Neuronal stem cell (in vitro differentiated cells): ENCODE measurements around the gene CDC42EP3.

Source experiments
- DNase-seq: peaks from one replicate; pipeline ENCODE4 v3.0.0-alpha.2; 2013; ENCODE audit warnings: low spot score
- H2AFZ ChIP-seq: one replicate; pipeline ENCODE4 v1.6.1; 2013; ENCODE audit warnings: mild to moderate bottlenecking, low read length, inconsistent platforms
- H2AK5ac ChIP-seq: 2 replicates; pipeline ENCODE4 v1.6.1; 2013; ENCODE audit warnings: low read depth, mild to moderate bottlenecking, inconsistent platforms, low read length, moderate library complexity, mixed read lengths
- H2BK120ac ChIP-seq: 2 replicates; pipeline ENCODE4 v1.6.1; 2013; ENCODE audit warnings: low read depth, mild to moderate bottlenecking, inconsistent platforms, low read length, moderate library complexity, mixed read lengths
- H2BK12ac ChIP-seq: one replicate; pipeline ENCODE4 v1.6.1; 2013; ENCODE audit warnings: low read length, inconsistent platforms
- H2BK15ac ChIP-seq: 2 replicates; pipeline ENCODE4 v1.6.1; 2013; ENCODE audit warnings: mild to moderate bottlenecking, low read length, inconsistent platforms, mixed read lengths
- H2BK5ac ChIP-seq: one replicate; pipeline ENCODE4 v1.6.1; 2013; ENCODE audit warnings: inconsistent platforms, mild to moderate bottlenecking, low read length, moderate library complexity
- H3K14ac ChIP-seq: one replicate; pipeline ENCODE4 v1.6.1; 2013; ENCODE audit warnings: low read length, inconsistent platforms
- H3K18ac ChIP-seq: 2 replicates; pipeline ENCODE4 v1.6.1; 2013; ENCODE audit warnings: low read length, inconsistent platforms
- H3K23ac ChIP-seq: 2 replicates; pipeline ENCODE4 v1.6.1; 2013; ENCODE audit warnings: low read depth, mild to moderate bottlenecking, mixed read lengths, low read length, inconsistent platforms; ENCODE audit not compliant: poor library complexity
- H3K27ac ChIP-seq: replicated peaks from 3 replicates; pipeline ENCODE4 v1.5.1; 2013; ENCODE audit warnings: low read length, inconsistent platforms
- H3K27me3 ChIP-seq, 3 experiments: 2 replicates each; pipeline ENCODE4 v1.6.1; 2013; ENCODE audit warnings: low read length in 3 of 3, mild to moderate bottlenecking in 2 of 3, inconsistent platforms in 1 of 3, low read depth in 1 of 3, mixed read lengths in 1 of 3, moderate library complexity in 1 of 3; ENCODE audit not compliant: control insufficient read depth in 3 of 3, insufficient read depth in 3 of 3
- H3K36me3 ChIP-seq, 2 donors: replicated peaks in 1 of 2; 2 replicates each; pipeline ENCODE4 v1.6.1; 2013; ENCODE audit warnings: low read length in 2 of 2; ENCODE audit not compliant: control insufficient read depth in 2 of 2, insufficient read depth in 2 of 2
- H3K4ac ChIP-seq: 2 replicates; pipeline ENCODE4 v1.6.1; 2013; ENCODE audit warnings: inconsistent platforms, mild to moderate bottlenecking, low read length, moderate library complexity
- H3K4me1 ChIP-seq, 2 donors: 1 replicate in 1 of 2; 2 replicates in 1 of 2; pipeline ENCODE4 v1.6.1; 2013; ENCODE audit warnings: low read length in 2 of 2, low read depth in 1 of 2; ENCODE audit not compliant: control insufficient read depth in 2 of 2, insufficient read depth in 1 of 2
- H3K4me2 ChIP-seq: one replicate; pipeline ENCODE4 v1.6.1; 2013; ENCODE audit warnings: mild to moderate bottlenecking, low read length, inconsistent platforms; ENCODE audit not compliant: insufficient read depth, poor library complexity, severe bottlenecking
- H3K4me3 ChIP-seq, 2 donors: 2 replicates each; pipeline ENCODE4 v1.5.1; 2013; ENCODE audit warnings: low read length in 2 of 2, mild to moderate bottlenecking in 2 of 2, inconsistent platforms in 1 of 2, moderate library complexity in 1 of 2
- H3K79me1 ChIP-seq: one replicate; pipeline ENCODE4 v1.6.1; 2013; ENCODE audit warnings: low read depth, mild to moderate bottlenecking, inconsistent platforms, low read length, moderate library complexity
- H3K9ac ChIP-seq: one replicate; pipeline ENCODE4 v1.6.1; 2013; ENCODE audit warnings: mild to moderate bottlenecking, low read depth, low read length, inconsistent platforms; ENCODE audit not compliant: poor library complexity
- H3K9me3 ChIP-seq, 2 donors: replicated peaks in 1 of 2; 2 replicates each; pipeline versions ENCODE3 to v1.6.1; 2013; ENCODE audit warnings: low read length in 2 of 2, mild to moderate bottlenecking in 2 of 2, inconsistent platforms in 1 of 2, low read depth in 1 of 2, mixed read lengths in 1 of 2, moderate library complexity in 1 of 2; ENCODE audit not compliant: control insufficient read depth in 2 of 2, insufficient read depth in 1 of 2
- H4K8ac ChIP-seq: one replicate; pipeline ENCODE4 v1.6.1; 2013; ENCODE audit warnings: low read depth, mild to moderate bottlenecking, inconsistent platforms, low read length, moderate library complexity
- H4K91ac ChIP-seq: one replicate; pipeline ENCODE4 v1.6.1; 2013; ENCODE audit warnings: low read length, low read depth, mild to moderate bottlenecking, inconsistent platforms; ENCODE audit not compliant: poor library complexity
- WGBS, 2 donors: extraction: QIAGEN DNeasy Blood & Tissue Kit; methylation state at CpG; one replicate each; pipeline ENCODE4 v1.1.7; 2013; ENCODE audit warnings: missing lambda C conversion rate in 2 of 2, mixed read lengths in 1 of 2; ENCODE audit not compliant: insufficient read length in 2 of 2, insufficient replicate concordance in 1 of 2; ENCODE audit errors: extremely low coverage in 2 of 2; 5-methylcytosine and 5-hydroxymethylcytosine counted together

CDC42EP3 gene

DNA sequence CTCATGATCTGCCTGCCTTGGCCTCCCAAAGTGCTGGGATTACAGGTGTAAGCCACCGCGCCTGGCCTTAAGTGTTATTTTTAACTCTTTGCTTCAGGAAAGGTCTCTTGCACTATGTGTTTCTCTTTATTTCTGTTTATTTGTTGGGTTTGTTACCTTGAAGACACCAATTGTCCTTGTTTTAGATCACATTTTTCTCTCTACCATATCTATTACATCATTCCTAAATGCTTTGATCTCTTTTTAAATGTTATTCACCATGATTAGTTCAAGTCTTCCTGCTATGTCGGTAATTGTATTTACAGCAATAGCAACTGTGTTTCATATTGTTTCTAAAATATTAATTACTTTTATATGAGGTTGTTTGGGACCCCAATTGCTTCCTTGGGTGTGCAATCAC, 77.7 kb downstream of the CDC42EP3 start:
- Histone ChIP-seq H2BK5ac (no peak overlapping the region), H3K23ac (no peak overlapping the region), H3K4ac (no peak overlapping the region), H3K18ac (no peak overlapping the region), H2AFZ (no peak overlapping the region), H3K9me3 (no peaks in the 10 kb centered on the region), H3K4me1 (no peaks in the 10 kb centered on the region), H3K36me3 (no peaks in the 10 kb centered on the region), H2BK12ac (no peak overlapping the region), H3K79me1 (no peaks in the 10 kb centered on the region), H3K4me3 (no peak overlapping the region), H3K9ac (no peak overlapping the region), H4K8ac (no peak overlapping the region), H3K4me2 (no peak overlapping the region), H2BK15ac (no peak overlapping the region), H3K27ac (no peak overlapping the region), H3K14ac (no peak overlapping the region), H4K91ac (no peak overlapping the region), H3K27me3 (no peaks in the 10 kb centered on the region), H2AK5ac (no peak overlapping the region), H2BK120ac (no peak overlapping the region)
- DNase-seq: no peak
- WGBS, 2 donors: no CpG with 5 or more reads among the region's 3 CpGs

DNA sequence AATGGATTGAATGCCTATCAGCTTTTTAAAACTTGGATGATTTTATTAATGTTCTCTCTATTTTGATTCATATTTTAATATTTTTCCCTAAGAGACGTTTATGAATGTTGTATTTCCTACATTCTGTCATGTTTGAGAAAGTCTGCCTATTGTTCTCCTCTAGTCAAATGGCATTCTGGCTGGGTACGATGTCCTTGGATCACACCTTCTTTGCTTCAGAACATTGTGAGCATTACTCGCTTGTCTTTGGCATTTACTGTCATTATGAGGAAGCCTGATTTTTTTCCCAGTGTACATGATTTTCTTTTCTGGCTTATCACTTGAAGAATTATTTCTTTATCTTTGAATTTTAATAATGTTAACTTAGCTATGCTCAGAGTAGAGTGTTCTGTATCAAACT, 78.4 kb downstream of the CDC42EP3 start:
- Histone ChIP-seq H2BK12ac (no peak overlapping the region), H3K18ac (no peak overlapping the region), H4K8ac (no peak overlapping the region), H3K27me3 (no peaks in the 10 kb centered on the region), H2AFZ (no peak overlapping the region), H2AK5ac (no peak overlapping the region), H3K27ac (no peak overlapping the region), H4K91ac (no peak overlapping the region), H3K4me3 (no peak overlapping the region), H3K23ac (no peak overlapping the region), H3K4ac (no peak overlapping the region), H2BK120ac (no peak overlapping the region), H3K14ac (no peak overlapping the region), H2BK5ac (no peak overlapping the region), H3K9ac (no peak overlapping the region), H3K36me3 (no peaks in the 10 kb centered on the region), H3K9me3 (no peaks in the 10 kb centered on the region), H3K4me2 (no peak overlapping the region), H2BK15ac (no peak overlapping the region), H3K4me1 (no peaks in the 10 kb centered on the region), H3K79me1 (no peaks in the 10 kb centered on the region)
- DNase-seq: no peak
- no CpG with 5 or more reads among the region's 3 CpGs for WGBS, 2 donors
